Natural killer cell (primary cell): ENCODE measurements around the gene NTSR2. TPM values are rescaled to one million over a fixed set of nuclear protein-coding genes. Genes with fewer than 3 reads are reported as not detected.

Source experiments
- ATAC-seq, 3 donors: fragments of 150-1000 bp in 2 of 3; fragments of 200-7000 bp in 1 of 3; cut with Tn5 transposase; 1 replicate in 1 of 3; 2 replicates in 2 of 3; pipeline ENCODE4 v1.10.0; 2021; ENCODE audit warnings: mild to moderate bottlenecking in 2 of 3, moderate library complexity in 2 of 3
- DNase-seq, 2 donors: peaks; one replicate each; pipeline versions ENCODE4 v3.0.0 to v3.0.0-alpha.2; 2013 to 2021; ENCODE audit warnings: mixed read lengths in 1 of 2
- H3K27ac ChIP-seq: one replicate; pipeline ENCODE4 v1.5.1; 2013; ENCODE audit warnings: mild to moderate bottlenecking, low read length
- H3K27me3 ChIP-seq: one replicate; pipeline ENCODE4 v1.6.1; 2013; ENCODE audit warnings: low read length; ENCODE audit not compliant: control insufficient read depth, insufficient read depth
- H3K36me3 ChIP-seq: one replicate; pipeline ENCODE4 v1.6.1; 2013; ENCODE audit warnings: low read length; ENCODE audit not compliant: control insufficient read depth, insufficient read depth
- H3K4me1 ChIP-seq: one replicate; pipeline ENCODE4 v1.6.1; 2013; ENCODE audit warnings: low read length; ENCODE audit not compliant: control insufficient read depth, insufficient read depth
- H3K4me3 ChIP-seq: one replicate; pipeline ENCODE4 v1.5.1; 2013; ENCODE audit warnings: low read length
- H3K9me3 ChIP-seq: one replicate; pipeline ENCODE4 v1.6.1; 2013; ENCODE audit warnings: low read length; ENCODE audit not compliant: control insufficient read depth, insufficient read depth
- H3K27ac Mint-ChIP-seq, 2 donors: one replicate each; pipeline ENCODE4 v1.8.0; 2022; ENCODE audit warnings: mild to moderate bottlenecking in 2 of 2, mixed read lengths in 2 of 2, moderate library complexity in 1 of 2
- H3K27me3 Mint-ChIP-seq, 2 donors: one replicate each; pipeline ENCODE4 v1.8.0; 2022; ENCODE audit warnings: low read depth in 2 of 2, mixed read lengths in 2 of 2
- H3K36me3 Mint-ChIP-seq: one replicate; pipeline ENCODE4 v1.8.0; 2022; ENCODE audit warnings: mixed read lengths
- H3K4me1 Mint-ChIP-seq, 2 donors: one replicate each; pipeline ENCODE4 v1.8.0; 2022; ENCODE audit warnings: mixed read lengths in 2 of 2
- H3K4me3 Mint-ChIP-seq: one replicate; pipeline ENCODE4 v1.8.0; 2022; ENCODE audit warnings: mild to moderate bottlenecking, moderate library complexity, mixed read lengths
- H3K9me3 Mint-ChIP-seq, 2 donors: one replicate each; pipeline ENCODE4 v1.8.0; 2022; ENCODE audit warnings: mixed read lengths in 2 of 2
- CTCF ChIP-seq: fragments of 200-600 bp; IDR thresholded peaks from one replicate; pipeline ENCODE4 v1.8.0; 2022; ENCODE audit warnings: antibody characterized with exemption
- WGBS: methylation state at CpG from one replicate; pipeline ENCODE4 v1.1.7; 2013; ENCODE audit warnings: missing lambda C conversion rate; ENCODE audit not compliant: insufficient coverage; 5-methylcytosine and 5-hydroxymethylcytosine counted together
- intact Hi-C: fragments of 100-400 bp; cut with micrococcal nuclease; formaldehyde crosslinking; loops from one replicate; pipeline ENCODE4 v1.14.2; 2022
- total RNA-seq, 4 donors: library from RNA; stranded (reverse); fragments of 120-200 nt in 1 of 4; gene quantifications; one replicate each; pipeline versions ENCODE4 v1.2.3 to v1.2.4, GENCODE V29; 2013 to 2022

NTSR2 gene
- total RNA-seq, 3 donors from 2014 or later (not counting 1 experiment from before 2014, with no cell fraction given): not detected

GRCh38 chr2:11681722-11682589 lies 12.0 kb upstream of the NTSR2 start:
- peak; percentile 58 for TF ChIP-seq CTCF
- Mint-ChIP-seq H3K36me3 (no peaks in the 10 kb centered on the region), H3K4me3 (no peak overlapping the region), H3K27me3 (peaks cover 14 to 23% of the 10 kb centered on the region in 2 donors), H3K27ac (no peak overlapping the region), H3K9me3 (no peaks in the 10 kb centered on the region), H3K4me1 (no peaks in the 10 kb centered on the region)
- ATAC-seq (peak; percentile 55 to 70 (median 61)), DNase-seq (peak; percentile 28 to 66)
- H3K27ac ChIP-seq: no peak overlapping the region
- intact Hi-C loops: no loop called here
- WGBS: 69% methylated on average over 29 of the region's 31 CpGs
- H3K9me3 ChIP-seq: no peaks in the 10 kb centered on the region
- peaks cover 1% of the 10 kb centered on the region for H3K27me3 ChIP-seq
- no peaks in the 10 kb centered on the region for H3K36me3 ChIP-seq
- H3K4me1 ChIP-seq: no peaks in the 10 kb centered on the region
- no peak overlapping the region for H3K4me3 ChIP-seq

GRCh38 chr2:11680901-11681721 lies 11.1 kb upstream of the NTSR2 start:
- H3K27me3 ChIP-seq: peaks cover 8% of the 10 kb centered on the region
- WGBS: 88% methylated on average over 15 of the region's 15 CpGs
- Mint-ChIP-seq H3K27me3 (peaks cover 23 to 30% of the 10 kb centered on the region in 2 donors), H3K4me1 (no peaks in the 10 kb centered on the region), H3K9me3 (no peaks in the 10 kb centered on the region), H3K4me3 (no peak overlapping the region), H3K36me3 (no peaks in the 10 kb centered on the region), H3K27ac (no peak overlapping the region)
- no peak for DNase-seq
- no peaks in the 10 kb centered on the region for H3K4me1 ChIP-seq
- no peaks in the 10 kb centered on the region for H3K9me3 ChIP-seq
- TF ChIP-seq CTCF: no peak
- intact Hi-C loops: no loop called here
- ATAC-seq: no peak
- no peaks in the 10 kb centered on the region for H3K36me3 ChIP-seq
- no peak overlapping the region for H3K4me3 ChIP-seq
- H3K27ac ChIP-seq: no peak overlapping the region

GRCh38 chr2:11680182-11680900 lies 10.3 kb upstream of the NTSR2 start:
- no peak for TF ChIP-seq CTCF
- H3K4me3 Mint-ChIP-seq: no peak overlapping the region

More at GRCh38 chr2:11680182-11680900, 10.3 kb upstream of the NTSR2 start:
- peaks cover 8% of the 10 kb centered on the region for H3K27me3 ChIP-seq
- peaks cover 30 to 34% of the 10 kb centered on the region in 2 donors for H3K27me3 Mint-ChIP-seq
- H3K9me3 ChIP-seq: no peaks in the 10 kb centered on the region
- H3K4me3 ChIP-seq: no peak overlapping the region
- ATAC-seq: no peak
- 91% methylated on average over 16 of the region's 16 CpGs for WGBS
- H3K27ac ChIP-seq: no peak overlapping the region
- intact Hi-C loops: no loop called here
- DNase-seq: no peak
- H3K36me3 Mint-ChIP-seq: no peaks in the 10 kb centered on the region
- no peaks in the 10 kb centered on the region for H3K4me1 ChIP-seq
- H3K27ac Mint-ChIP-seq: no peak overlapping the region
- no peaks in the 10 kb centered on the region for H3K9me3 Mint-ChIP-seq
- H3K36me3 ChIP-seq: no peaks in the 10 kb centered on the region
- H3K4me1 Mint-ChIP-seq: no peaks in the 10 kb centered on the region
